Epithelial cell of prostate (primary cell): ENCODE data around the gene PSMC3IP.
"Not testable (repeated sequence)": the region's sequence is repeated elsewhere in the genome, so short reads cannot be mapped to it uniquely, and the experiment has no call there.

Experiments used
- DNase-seq: peaks from one replicate; pipeline ENCODE4 v3.0.0-alpha.2; 2011; ENCODE audit warnings: low read depth, low spot score
- H3K27ac ChIP-seq: fragments of 450-650 bp; 2 replicates; pipeline ENCODE4 v1.5.1; 2017; ENCODE audit warnings: mild to moderate bottlenecking

The PSMC3IP gene

DNA sequence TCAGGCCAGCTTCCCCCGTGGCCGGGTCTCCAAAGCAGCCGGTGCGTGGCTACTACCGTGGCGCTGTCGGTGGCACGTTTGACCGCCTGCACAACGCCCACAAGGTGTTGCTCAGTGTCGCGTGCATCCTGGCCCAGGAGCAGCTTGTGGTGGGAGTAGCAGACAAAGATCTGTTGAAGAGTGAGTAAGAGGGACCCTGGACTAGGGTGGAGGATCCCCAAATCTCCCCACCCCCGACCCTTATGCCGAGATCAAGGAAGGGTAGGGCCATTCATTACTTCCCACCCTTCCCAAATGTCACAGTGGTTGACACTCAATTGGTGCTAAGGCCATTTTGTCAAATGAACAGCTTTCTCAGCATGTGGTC, 14.4 kb downstream of the PSMC3IP start:
- H3K27ac ChIP-seq: peak overlapping the region; percentile 84
- DNase-seq: no peak

DNA sequence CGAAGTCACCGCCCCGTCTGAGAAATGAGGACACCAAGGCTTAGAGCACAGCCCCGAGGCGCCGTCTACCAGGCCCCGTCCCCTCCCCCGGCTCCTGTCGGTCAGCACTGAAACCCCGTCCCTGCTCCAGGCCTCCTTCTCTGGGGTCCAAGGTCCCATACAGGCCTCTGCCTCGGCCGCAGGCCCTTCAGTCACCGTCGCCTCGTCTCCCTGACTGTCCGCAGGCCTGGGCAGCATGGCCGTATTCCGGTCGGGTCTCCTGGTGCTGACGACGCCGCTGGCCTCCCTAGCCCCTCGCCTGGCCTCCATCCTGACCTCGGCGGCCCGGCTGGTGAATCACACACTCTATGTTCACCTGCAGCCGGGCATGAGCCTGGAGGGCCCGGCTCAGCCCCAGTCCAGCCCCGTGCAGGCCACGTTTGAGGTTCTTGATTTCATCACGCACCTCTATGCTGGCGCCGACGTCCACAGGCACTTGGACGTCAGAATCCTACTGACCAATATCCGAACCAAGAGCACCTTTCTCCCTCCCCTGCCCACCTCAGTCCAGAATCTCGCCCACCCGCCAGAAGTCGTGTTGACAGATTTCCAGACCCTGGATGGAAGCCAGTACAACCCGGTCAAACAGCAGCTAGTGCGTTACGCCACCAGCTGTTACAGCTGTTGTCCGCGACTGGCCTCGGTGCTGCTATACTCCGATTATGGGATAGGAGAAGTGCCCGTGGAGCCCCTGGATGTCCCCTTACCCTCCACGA, 15.0 kb downstream of the PSMC3IP start:
- peak overlapping the region; percentile 84 for H3K27ac ChIP-seq
- DNase-seq: no peak

DNA sequence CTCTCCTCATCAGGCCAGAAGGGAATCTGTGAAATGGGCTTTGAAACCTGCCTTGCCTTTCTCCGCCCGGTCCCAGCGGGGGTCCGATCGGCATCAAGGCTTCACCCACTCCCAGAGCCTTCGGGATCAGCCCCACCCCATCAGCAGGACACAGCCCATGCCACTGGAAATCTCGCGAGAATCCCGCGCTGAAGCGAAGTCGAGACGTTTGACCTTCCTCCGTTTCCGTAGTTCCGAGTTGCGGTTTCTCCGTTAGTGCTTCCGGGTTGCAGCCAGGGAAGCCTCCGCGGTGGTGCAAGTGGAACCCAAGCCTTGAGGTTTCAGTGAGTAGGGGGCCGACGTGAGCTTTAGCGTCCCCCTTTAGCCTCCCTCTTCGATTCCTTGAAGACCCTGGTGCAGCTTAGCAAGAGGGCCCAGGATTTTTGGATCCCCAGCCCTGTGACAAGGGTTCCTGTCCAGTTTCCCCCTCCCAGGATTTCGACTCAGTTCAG, 15.6 kb downstream of the PSMC3IP start, which contains the start of gene COASY:
TSS of gene COASY (plus strand) at position 252 of the 491 bp plus-strand sequence. CDS start 475 bp downstream, outside the sequence.
- peak; percentile 86 for DNase-seq

DNA sequence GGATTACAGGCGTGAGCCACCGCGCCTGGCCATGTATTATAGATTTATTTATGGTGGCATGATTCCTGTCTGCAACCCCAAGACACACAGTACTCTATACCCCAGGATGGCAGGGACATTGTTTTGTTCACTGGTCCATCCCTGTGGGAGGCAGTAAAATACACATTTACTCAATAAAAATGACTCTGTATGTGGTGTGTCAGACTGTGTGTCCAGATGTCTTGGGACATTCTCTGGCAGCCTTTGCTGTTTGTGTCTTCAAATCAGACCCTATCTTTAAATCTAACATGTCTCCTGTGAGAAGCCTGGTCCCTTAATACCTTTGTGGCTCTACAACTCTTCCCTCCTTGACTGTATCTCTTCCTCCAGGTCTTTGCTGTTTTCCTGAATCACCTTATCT, 17.3 kb downstream of the PSMC3IP start:
- no peak for DNase-seq
- no peak overlapping the region for H3K27ac ChIP-seq

More for the DNA sequence above, 15.6 kb downstream of the PSMC3IP start, which contains the start of gene COASY:
- H3K27ac ChIP-seq: peak within 1 kb of the TSS; percentile 84

DNA sequence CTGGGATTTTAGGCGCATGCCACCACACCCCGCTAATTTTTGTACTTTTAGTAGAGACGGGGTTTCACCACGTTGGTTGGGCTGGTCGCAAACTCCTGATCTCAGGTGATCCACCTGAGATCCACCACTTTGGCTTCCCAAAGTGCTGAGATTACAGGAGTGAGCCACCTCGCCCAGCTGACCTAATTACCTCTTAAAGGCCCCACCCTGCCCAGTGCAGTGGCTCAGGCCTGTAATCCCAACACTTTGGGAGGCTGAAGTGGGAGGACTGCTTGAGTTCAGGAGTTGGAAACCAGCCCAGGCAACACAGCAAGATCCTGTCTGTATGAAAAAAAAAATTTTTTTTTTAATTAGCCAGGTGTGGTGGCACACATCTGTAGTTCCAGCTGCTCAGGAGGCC, 18.5 kb downstream of the PSMC3IP start:
- DNase-seq: no peak
- H3K27ac ChIP-seq: peak overlapping the region; percentile 17

DNA sequence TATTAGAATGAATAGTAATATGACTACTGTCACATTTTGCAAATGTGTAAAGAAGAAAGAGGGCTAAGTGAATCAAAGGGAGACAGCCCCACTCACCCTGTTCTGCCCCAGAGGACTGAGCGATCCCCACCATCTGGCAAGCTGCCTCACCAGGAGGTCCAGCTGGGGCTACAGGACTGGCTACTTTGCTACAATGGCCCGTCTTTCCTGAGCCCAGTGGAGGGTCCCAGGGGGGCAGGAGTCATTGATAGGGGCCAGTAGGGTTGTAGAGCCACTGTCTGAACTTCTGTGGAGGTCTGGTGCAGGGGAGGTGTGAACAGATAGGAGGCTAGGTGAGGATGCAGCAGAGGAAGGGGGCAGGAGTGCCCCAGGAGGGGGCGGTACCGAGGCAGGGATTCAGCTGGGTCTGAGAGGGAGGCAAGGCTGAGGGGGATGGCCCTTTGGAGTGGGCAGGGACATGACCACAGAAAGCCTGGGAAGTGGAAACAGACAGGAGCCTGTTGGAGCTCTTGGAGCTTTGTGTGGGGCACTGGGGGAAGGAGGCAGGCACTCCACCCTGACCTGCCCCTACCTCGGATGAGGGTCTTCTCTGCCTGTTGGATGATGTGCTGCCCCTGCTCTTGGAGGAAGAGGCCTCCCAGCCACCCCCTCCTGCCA, 21.4 kb downstream of the PSMC3IP start:
- not testable (repeated sequence) for DNase-seq, H3K27ac ChIP-seq

DNA sequence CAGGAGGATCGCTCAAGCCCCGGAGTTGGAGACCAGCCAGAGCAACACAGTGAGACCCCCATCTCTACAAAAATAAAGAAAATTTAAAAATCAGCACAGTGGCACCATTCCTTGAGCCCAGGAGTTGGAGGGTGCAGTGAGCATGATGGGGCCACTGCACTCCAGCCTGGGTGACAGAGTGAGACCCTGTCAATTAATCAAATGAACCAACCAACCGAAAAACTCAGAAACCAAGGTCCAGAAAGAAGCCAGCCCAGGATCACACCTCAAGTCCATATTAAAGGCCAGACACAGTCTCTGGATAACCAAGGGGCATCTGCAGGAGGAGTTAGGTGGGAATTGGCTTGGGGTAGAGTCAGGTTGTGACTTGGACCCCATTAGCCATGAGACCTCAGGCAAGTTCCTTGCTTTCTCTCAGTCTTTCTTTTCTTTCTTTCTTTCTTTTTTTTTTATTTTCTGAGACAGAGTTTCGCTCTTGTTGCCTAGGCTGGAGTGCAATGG, 22.4 kb downstream of the PSMC3IP start:
- DNase-seq: no peak

DNA sequence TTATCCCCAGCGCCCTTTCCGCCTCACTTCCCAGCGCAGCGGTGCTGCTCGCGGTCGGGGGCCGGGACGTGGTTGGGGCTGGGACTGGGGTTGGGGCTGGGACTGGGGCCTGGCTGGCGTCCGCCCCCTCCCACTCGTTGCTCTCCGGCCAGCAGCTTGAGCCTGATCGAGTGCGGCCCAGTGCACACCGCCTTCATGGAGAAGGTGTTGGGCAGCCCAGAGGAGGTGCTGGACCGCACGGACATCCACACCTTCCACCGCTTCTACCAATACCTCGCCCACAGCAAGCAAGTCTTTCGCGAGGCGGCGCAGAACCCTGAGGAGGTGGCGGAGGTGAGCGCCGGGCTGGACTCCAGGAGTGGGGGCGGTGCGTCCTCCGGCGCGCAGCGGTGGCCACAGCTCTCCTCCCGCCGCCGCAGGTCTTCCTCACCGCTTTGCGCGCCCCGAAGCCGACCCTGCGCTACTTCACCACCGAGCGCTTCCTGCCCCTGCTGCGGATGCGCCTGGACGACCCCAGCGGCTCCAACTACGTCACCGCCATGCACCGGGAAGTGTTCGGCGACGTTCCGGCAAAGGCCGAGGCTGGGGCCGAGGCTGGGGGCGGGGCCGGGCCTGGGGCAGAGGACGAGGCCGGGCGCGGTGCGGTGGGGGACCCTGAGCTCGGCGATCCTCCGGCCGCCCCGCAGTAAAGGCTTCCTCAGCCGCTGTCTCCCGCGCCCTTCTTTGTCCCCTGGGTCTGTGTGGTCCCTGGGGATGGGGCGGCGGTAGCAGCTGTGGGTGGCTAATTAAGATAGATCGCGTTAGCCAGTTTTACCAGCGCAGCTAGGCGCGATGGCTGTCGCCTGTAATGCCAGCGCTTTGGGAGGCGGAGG, 23.0 kb downstream of the PSMC3IP start:
- DNase-seq: no peak

More for the DNA sequence above, 22.4 kb downstream of the PSMC3IP start:
- H3K27ac ChIP-seq: peak overlapping the region; percentile 77

DNA sequence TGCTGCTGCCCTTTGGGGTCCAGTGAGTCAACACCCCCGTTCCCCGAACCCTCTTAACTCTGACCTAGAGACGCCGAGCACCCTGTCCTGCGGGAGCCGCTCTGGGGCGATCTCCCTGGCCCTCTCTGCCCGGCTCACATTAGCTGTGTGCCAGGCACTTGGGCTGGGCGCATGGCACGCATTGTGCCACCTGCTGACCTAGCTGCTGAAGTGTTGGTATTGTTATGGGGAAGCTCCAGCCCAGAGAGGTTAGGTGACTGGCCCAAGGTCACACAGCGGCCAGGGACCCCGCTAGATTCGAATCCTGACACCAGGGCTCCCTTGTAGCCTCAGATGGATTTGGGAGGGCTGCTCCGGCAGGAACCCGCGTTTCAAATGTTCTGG, 23.7 kb downstream of the PSMC3IP start:
- no peak for DNase-seq

More for the DNA sequence above, 23.0 kb downstream of the PSMC3IP start:
- peak overlapping the region; percentile 77 for H3K27ac ChIP-seq

DNA sequence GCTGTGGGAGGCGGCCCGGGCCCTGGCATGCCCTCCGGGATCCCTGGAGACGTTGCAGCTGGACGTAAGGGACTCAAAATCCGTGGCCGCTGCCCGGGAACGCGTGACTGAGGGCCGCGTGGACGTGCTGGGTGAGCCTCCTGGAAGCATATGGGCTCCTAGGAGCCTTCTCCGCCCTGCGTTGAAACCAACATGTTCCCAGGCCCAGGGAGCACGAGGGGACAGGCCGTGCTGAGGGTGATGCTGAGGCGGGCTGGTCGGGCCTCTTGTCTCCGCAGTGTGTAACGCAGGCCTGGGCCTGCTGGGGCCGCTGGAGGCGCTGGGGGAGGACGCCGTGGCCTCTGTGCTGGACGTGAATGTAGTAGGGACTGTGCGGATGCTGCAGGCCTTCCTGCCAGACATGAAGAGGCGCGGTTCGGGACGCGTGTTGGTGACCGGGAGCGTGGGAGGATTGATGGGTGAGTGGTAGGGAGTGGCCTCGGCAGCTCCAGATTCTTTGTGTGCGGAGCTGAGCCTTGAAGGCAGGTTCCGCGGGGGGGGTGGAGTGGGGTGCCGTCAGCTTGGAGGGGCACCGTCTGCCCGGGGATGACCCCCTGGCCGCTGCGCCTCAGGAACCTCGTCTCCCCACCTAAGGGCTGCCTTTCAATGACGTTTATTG, 24.2 kb downstream of the PSMC3IP start:
- H3K27ac ChIP-seq: peak overlapping the region; percentile 77

More for the DNA sequence above, 23.7 kb downstream of the PSMC3IP start:
- peak overlapping the region; percentile 77 for H3K27ac ChIP-seq

DNA sequence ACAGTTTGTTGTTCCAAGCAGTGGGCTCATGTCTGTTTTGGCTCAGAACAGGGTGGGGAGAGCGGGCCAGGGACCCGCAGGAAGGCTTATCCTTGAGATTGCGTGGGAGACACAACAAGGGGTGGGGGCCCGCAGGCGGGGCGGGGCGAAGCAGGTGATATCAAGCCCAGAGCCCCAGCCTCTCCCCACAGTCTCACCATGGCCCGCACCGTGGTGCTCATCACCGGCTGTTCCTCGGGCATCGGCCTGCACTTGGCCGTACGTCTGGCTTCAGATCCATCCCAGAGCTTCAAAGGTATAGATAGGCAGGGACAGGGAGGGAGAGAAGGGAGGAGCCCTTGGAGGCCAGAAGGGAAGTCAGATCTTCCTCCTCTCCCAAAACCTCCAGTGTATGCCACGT, 24.8 kb downstream of the PSMC3IP start, which contains the start of gene HSD17B1:
TSS of gene HSD17B1 (plus strand) at position 188 of the 400 bp plus-strand sequence. CDS start at position 199, 11 bp downstream.
- DNase-seq: not testable (repeated sequence)
- H3K27ac ChIP-seq: peak within 1 kb of the TSS; percentile 77

More for the DNA sequence above, 24.2 kb downstream of the PSMC3IP start:
- DNase-seq: peak; percentile 66

DNA sequence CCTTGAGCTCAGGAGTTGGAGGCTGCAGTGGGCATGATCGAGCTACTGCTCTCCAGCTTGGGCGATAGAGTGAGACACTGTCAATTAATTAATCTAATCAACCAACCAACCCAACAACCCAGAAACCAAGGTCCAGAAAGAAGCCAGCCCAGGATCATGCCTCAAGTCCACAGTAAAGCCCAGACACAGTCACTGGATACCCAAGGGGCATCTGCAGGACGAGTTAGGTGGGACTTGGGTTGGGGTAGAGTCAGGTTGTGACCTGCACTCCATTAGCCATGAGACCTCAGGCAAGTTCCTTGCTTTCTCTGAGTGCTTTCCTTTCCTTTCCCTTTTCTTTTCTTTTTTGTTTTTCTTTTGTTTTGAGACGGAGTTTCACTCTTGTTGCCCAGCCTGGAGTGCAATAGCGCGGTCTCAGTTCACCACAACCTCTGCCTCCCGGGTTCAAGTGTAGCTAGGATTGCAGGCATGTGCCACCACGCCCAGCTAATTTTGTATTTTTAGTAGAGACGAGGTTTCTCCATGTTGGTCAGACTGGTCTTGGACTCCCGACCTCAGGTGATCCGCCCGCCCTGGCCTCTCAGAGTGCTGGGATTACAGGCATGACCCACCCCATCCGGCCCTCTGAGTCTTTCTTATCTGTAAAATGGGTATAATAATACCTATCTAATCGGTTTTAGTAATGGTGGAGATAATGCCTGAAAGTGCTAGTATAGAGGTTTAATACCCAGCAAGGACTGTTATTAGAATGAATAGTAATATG, 28.4 kb downstream of the PSMC3IP start:
- no peak overlapping the region for H3K27ac ChIP-seq
- no peak for DNase-seq

DNA sequence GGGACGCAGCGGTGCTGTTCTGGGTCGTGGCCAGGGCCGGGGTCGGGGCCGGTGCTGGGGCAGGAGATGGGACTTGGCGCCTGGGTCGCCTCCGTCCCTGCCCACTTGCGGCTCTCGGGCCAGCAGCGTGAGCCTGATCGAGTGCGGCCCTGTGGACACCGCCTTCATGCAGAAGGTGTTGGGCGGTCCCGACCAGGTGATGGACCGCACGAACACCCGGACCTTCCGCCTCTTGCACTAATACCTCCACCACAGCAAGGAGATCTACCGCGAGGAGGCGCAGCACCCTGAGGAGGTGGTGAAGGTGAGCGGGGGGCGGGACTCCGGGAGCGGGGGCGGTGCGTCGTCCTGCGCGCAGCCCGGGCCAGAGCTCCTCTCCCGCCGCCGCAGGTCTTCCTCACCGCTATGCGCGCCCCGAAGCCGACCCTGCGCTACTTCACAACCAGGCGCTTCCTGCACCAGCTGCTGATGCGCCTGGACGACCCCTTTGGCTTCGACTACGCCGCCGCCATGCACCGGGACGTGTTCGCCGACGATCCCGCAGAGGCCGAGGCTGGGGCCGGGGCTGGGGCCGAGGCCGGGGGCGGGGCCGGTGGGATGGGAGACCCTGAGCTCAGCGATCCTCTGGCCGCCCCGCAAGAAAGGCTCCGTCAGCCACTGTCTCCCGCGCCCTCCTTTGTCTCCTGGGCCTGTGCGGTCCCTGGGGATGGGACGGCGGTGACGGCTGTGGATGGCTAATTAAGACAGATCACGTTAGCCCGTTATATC, 29.3 kb downstream of the PSMC3IP start:
- no peak for DNase-seq
- no peak overlapping the region for H3K27ac ChIP-seq

DNA sequence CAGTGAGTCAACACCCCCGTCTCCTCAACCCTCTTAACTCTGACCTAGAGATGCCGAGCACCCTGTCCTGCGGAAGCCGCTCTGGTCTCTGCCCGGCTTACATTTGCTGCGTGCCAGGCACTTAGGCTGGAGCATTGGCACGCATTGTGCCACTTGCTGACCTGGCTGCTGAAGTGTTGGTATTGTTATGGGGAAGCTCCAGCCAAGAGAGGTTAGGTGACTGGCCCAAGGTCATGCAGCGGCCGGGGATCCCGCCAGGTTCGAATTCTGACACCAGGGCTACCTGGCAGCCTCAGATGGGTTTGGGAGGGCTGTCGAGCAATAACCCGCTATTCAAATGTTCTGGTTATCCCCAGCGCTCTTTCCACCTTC, 29.8 kb downstream of the PSMC3IP start:
- no peak for DNase-seq
- no peak overlapping the region for H3K27ac ChIP-seq

DNA sequence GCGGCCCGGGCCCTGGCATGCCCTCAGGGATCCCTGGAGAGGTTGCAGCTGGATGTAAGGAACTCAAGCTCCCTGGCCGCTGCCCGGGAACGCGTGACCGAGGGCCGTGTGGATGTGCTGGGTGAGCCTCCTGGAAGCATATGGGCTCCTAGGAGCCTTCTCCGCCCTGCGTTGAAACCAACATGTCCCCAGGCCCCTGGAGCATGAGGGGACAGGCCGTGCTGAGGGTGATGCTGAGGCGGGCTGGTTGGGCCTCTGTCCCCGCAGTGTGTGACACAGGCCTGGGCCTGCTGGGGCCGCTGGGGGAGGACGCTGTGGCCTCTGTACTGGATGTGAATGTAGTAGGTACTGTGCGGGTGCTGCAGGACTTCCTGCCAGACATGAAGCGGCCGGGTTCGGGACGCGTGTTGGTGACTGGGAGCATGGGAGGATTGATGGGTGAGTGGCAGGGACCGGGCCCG, 30.5 kb downstream of the PSMC3IP start:
- no peak overlapping the region for H3K27ac ChIP-seq

DNA sequence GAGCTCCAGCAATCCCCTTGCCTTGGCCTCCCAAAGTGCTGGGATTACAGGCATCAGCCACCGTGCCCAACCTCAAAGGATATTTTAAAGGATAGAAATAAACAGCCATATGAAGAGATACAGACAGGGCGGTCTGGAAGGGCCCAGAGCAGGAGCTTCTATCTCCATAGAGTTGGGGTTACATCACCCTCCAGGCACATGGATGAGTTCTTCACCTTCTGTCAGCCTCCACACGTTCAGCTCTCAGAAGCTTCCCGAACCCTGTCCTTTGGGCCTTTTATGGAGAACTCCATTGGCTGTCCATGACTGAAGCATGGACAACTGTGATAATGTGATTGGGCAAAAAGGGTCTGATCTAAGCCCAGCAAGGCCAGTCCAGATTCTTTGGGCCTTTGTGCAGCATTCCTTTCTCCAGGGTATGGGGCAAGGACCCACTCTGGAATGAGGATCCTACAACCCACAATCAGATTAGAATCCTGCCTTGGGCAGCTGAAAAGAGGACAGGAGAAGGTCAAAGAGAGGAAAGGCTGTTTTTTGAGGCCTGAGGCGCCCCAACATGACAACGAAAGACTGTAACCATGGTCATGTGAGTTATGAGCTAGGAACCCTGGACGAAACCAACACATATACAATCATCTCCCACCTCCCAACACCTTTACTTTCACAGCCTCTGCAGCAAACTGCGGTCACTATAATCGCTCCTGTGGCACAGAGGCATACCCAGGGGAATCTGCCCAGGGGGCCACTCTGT, 31.6 kb downstream of the PSMC3IP start:
- not testable (repeated sequence) for H3K27ac ChIP-seq, DNase-seq

More for the DNA sequence above, 30.5 kb downstream of the PSMC3IP start:
- DNase-seq: no peak

DNA sequence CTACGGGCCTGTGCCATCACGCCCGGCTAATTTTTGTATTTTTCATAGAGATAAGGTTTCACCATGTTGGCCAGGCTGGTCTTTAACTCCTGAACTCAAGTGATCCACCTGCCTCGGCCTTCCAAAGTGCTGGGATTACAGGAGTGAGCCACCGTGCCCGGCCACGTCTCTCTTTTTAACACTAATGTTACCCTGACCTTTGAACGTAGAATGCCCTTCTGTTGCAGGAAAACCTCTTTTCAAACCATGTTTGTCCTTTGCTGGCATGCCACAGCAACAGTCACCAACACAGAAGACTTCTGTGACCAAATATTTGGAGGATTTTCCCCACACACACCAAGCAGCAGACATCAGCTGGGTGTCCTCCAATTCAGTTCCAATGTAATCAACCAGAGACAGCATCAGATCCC, 32.6 kb downstream of the PSMC3IP start:
- no peak overlapping the region for H3K27ac ChIP-seq
- no peak for DNase-seq
